SH-SY5Y (cell line): ENCODE data around the gene RHOBTB1.

Experiments
- GATA2 ChIP-seq: IDR thresholded peaks from 2 replicates; pipeline ENCODE4 v1.6.1; 2011; ENCODE audit warnings: mild to moderate bottlenecking, low read depth, low read length
- GATA3 ChIP-seq: IDR thresholded peaks from 2 replicates; pipeline ENCODE4 v1.6.1; 2011; ENCODE audit warnings: low read depth, mild to moderate bottlenecking, low read length, moderate library complexity

DNA sequence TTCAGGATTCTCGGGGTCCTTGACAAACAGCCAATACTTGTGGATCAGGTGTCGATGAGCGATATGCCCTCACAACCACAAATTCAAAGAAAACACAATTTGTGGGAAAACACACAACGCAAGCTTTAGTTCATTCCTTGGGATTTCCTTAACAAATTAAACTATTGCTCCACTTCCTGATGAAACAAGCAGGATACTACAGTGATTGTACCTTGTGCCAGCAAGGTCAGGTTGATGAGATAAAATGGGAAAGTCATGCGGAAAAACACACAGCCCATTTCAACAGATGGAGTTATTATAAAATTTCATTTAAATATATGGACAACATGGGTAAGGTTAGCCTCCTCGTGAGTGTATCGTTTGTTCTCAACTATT lies 8.8 kb upstream of the RHOBTB1 start:
- no peak for TF ChIP-seq GATA3
- TF ChIP-seq GATA2 = no peak
